Endothelial cell of umbilical vein (primary cell): Measurements from ENCODE around the gene TNFRSF14. TPM values are rescaled to one million over a fixed set of nuclear protein-coding genes. Genes with fewer than 3 reads are reported as not detected.

Experiments used
- BruUV-seq: library from RNA; stranded (reverse); fragments of 400-500 nt; replicated peaks from 2 replicates; lab custom pipeline; 2021; lab: Mats Ljungman, UMichigan
- CTCF ChIA-PET: fragments of 300-600, 350-600 bp; sonication (Branson Sonifier 250); formaldehyde crosslinking; loops from one replicate; lab custom pipeline; 2021; ENCODE audit warnings: antibody characterized with exemption, inconsistent platforms; lab: Charles Lee
- POLR2A ChIA-PET: fragments of 300-600, 350-600 bp; sonication (Branson Sonifier 250); formaldehyde crosslinking; loops from one replicate; lab custom pipeline; 2021; ENCODE audit warnings: antibody characterized with exemption, inconsistent platforms; lab: Charles Lee
- DNase-seq: peaks from one replicate; pipeline ENCODE4 v3.0.0-alpha.2; 2011; ENCODE audit warnings: low read depth, low spot score
- FAIRE-seq: peaks from 2 replicates; lab custom pipeline; 2011; peaks lifted over from hg19 to GRCh38; lab: Jason Lieb, UNC
- H2AFZ ChIP-seq: 2 replicates; pipeline ENCODE4 v1.6.0; 2012; ENCODE audit warnings: low read depth, low read length, control low read depth, inconsistent platforms
- H3K27ac ChIP-seq: 2 replicates; pipeline ENCODE4 v1.5.1; 2011; ENCODE audit warnings: low read depth, mild to moderate bottlenecking, control low read depth, low read length, moderate library complexity; ENCODE audit not compliant: insufficient read depth
- H3K27me3 ChIP-seq, 2 experiments: 2 replicates each; pipeline versions ENCODE4 v1.6.0 to v1.6.1; 2011; ENCODE audit warnings: low read length in 2 of 2, mixed read lengths in 1 of 2; ENCODE audit not compliant: control insufficient read depth in 2 of 2, insufficient read depth in 2 of 2
- H3K36me3 ChIP-seq, 2 experiments: 2 replicates in 1 of 2; 3 replicates in 1 of 2; pipeline ENCODE4 v1.5.1; 2011; ENCODE audit warnings: low read length in 2 of 2, mild to moderate bottlenecking in 1 of 2, moderate library complexity in 1 of 2; ENCODE audit not compliant: control insufficient read depth in 2 of 2, insufficient read depth in 2 of 2; ENCODE audit errors: extremely low read depth in 1 of 2
- H3K4me1 ChIP-seq: 3 replicates; pipeline ENCODE4 v1.5.1; 2011; ENCODE audit warnings: mild to moderate bottlenecking, low read length; ENCODE audit not compliant: control insufficient read depth, insufficient read depth; ENCODE audit errors: extremely low read depth
- H3K4me2 ChIP-seq: 2 replicates; pipeline ENCODE4 v1.6.1; 2011; ENCODE audit warnings: low read length, control low read depth, mixed read lengths; ENCODE audit not compliant: insufficient read depth
- H3K4me3 ChIP-seq, 3 experiments: fragments of 200-600 bp in 1 of 3; sonication (generic), shearing (Covaris generic) in 1 of 3; replicated peaks in 1 of 3; 2 replicates each; pipeline ENCODE4 v1.5.1; 2011 to 2016; ENCODE audit warnings: control low read depth in 3 of 3, low read length in 3 of 3, mild to moderate bottlenecking in 2 of 3, inconsistent platforms in 1 of 3, low read depth in 1 of 3, moderate library complexity in 1 of 3; ENCODE audit not compliant: insufficient read depth in 1 of 3
- H3K79me2 ChIP-seq: 2 replicates; pipeline ENCODE4 v1.6.0; 2012; ENCODE audit warnings: low read length, inconsistent platforms; ENCODE audit not compliant: control insufficient read depth, insufficient read depth
- H3K9ac ChIP-seq: replicated peaks from 2 replicates; pipeline ENCODE3; 2011; ENCODE audit warnings: low read length, control low read depth; ENCODE audit not compliant: insufficient read depth; ENCODE audit errors: extremely low read depth
- H3K9me1 ChIP-seq: replicated peaks from 3 replicates; pipeline ENCODE4 v1.6.0; 2011; ENCODE audit warnings: mild to moderate bottlenecking, low read length; ENCODE audit not compliant: control insufficient read depth, insufficient read depth; ENCODE audit errors: extremely low read depth
- H3K9me3 ChIP-seq: replicated peaks from 2 replicates; pipeline ENCODE4 v1.5.1; 2012; ENCODE audit warnings: low read length, inconsistent platforms; ENCODE audit not compliant: control insufficient read depth, insufficient read depth
- H4K20me1 ChIP-seq: replicated peaks from 2 replicates; pipeline ENCODE3; 2011; ENCODE audit warnings: mild to moderate bottlenecking, low read length; ENCODE audit not compliant: control insufficient read depth, insufficient read depth; ENCODE audit errors: extremely low read depth
- EZH2 ChIP-seq: IDR thresholded peaks from 2 replicates; pipeline ENCODE4 v1.6.1; 2012; ENCODE audit warnings: borderline replicate concordance, low read depth, mild to moderate bottlenecking, moderate library complexity, low read length, inconsistent platforms; ENCODE audit not compliant: severe bottlenecking
- FOS ChIP-seq: IDR thresholded peaks from 2 replicates; pipeline ENCODE4 v1.6.1; 2011; ENCODE audit warnings: mild to moderate bottlenecking, low read length, moderate library complexity, borderline replicate concordance; ENCODE audit not compliant: insufficient read depth
- GATA2 ChIP-seq: IDR thresholded peaks from 2 replicates; pipeline ENCODE4 v1.7.0; 2011; ENCODE audit warnings: low read depth, mild to moderate bottlenecking, moderate library complexity, mixed read lengths, low read length; ENCODE audit not compliant: insufficient read length, insufficient read depth
- JUN ChIP-seq: IDR thresholded peaks from 2 replicates; pipeline ENCODE4 v1.6.1; 2011; ENCODE audit warnings: borderline replicate concordance, low read depth; ENCODE audit not compliant: insufficient read length, insufficient read depth
- MYC ChIP-seq: IDR thresholded peaks from one replicate; pipeline ENCODE4 v1.6.1; 2011; ENCODE audit warnings: mild to moderate bottlenecking, low read depth, low read length
- POLR2A ChIP-seq: IDR thresholded peaks from 2 replicates; pipeline ENCODE4 v1.6.1; 2012; ENCODE audit warnings: low read depth, mild to moderate bottlenecking, control low read depth, low read length
- POLR2AphosphoS5 ChIP-seq: IDR thresholded peaks from 2 replicates; pipeline ENCODE4 v1.6.1; 2012; ENCODE audit warnings: low read depth, mild to moderate bottlenecking, control low read depth, low read length, moderate library complexity; ENCODE audit not compliant: insufficient read depth
- dilution Hi-C: fragments of 300-500 bp; cut with MboI; formaldehyde crosslinking; loops from one replicate; pipeline ENCODE4 v1.15.0; 2019; ENCODE audit warnings: low sequenced_read_pairs; ENCODE audit not compliant: extremely low pct_ligation_motif_present
- intact Hi-C: fragments of 100-400 bp; cut with micrococcal nuclease; formaldehyde crosslinking; loops from one replicate; pipeline ENCODE4 v1.10.0; 2022
- polyA plus RNA-seq, 4 experiments: library from polyadenylated mRNA; depleted of rRNA in 3 of 4; stranded (reverse) in 3 of 4; unstranded in 1 of 4; fragments of >200 nt; gene quantifications; 2 replicates each; pipeline versions ENCODE4 v1.2.1 to v1.2.3, GENCODE V29; 2011 to 2012; ENCODE audit warnings: missing spikeins in 1 of 4
- total RNA-seq: library from RNA; stranded (reverse); gene quantifications from 2 replicates; pipeline ENCODE4 v1.2.3, GENCODE V29; 2021
- TF ChIP-seq, protein P1 (sequence below), 2 donors: IDR thresholded peaks; 1 replicate in 1 of 2; 2 replicates in 1 of 2; pipeline ENCODE4 v1.5.1; 2011; ENCODE audit warnings: low read length in 2 of 2, mild to moderate bottlenecking in 2 of 2, moderate library complexity in 2 of 2, control low read depth in 1 of 2, inconsistent platforms in 1 of 2, low read depth in 1 of 2; ENCODE audit not compliant: insufficient read depth in 1 of 2; ENCODE audit errors: extremely low read depth in 1 of 2
- TF ChIP-seq, protein P2 (sequence below): IDR thresholded peaks from 2 replicates; pipeline ENCODE4 v1.6.1; 2011; ENCODE audit not compliant: insufficient read depth, insufficient read length

TNFRSF14 gene
- total and polyA plus RNA-seq, 2 donors (not counting 3 experiments of a cell fraction or from before 2014, with no cell fraction given), result 40.9 to 49.4 TPM

DNA sequence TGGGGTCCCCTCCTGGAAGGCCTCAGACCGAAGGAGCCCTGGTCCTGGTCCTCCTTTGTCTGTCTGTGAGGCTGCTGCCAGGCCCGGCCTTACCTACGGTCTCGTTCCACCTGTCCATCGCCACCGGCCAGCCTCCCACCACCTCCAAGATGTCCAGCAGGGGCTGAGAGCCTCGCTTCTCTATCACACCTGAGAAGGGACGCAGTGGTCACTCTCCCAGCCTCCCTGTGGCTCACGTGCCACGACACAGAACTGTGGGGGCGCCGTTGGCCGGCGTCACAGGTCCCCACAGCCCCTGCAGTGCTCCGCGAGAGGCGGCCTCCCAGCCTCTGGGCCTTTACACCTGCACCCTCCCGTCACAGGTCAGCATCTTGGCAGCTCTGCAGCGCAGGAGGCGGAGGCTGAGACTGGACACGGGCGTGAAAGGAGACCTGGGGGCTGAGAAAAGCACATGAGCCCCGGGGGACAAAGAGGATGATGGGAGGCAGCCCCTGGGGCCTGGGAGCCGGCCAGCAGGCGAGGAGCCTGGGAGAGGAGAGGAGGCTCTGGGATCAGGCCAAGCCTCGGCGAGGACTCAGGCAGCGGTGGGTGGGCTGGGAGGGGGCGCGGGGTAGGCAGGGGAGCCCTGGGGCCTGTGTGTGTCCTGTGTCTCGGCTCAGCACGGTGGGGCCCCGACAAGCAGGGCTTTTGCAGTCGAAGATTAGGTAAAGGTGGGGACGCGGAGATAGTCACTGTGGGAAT lies 50.9 kb downstream of the TNFRSF14 start:
- DNase-seq (no peak), FAIRE-seq (no peak)
- Histone ChIP-seq H3K9me3 (no peaks in the 10 kb centered on the region), H3K36me3 (no peaks in the 10 kb centered on the region), H3K4me3 (no peak overlapping the region), H3K27ac (no peak overlapping the region), H3K9me1 (no peaks in the 10 kb centered on the region), H3K79me2 (no peaks in the 10 kb centered on the region), H3K4me1 (no peaks in the 10 kb centered on the region), H3K27me3 (no peaks in the 10 kb centered on the region), H2AFZ (no peak overlapping the region), H3K9ac (no peak overlapping the region), H4K20me1 (no peaks in the 10 kb centered on the region), H3K4me2 (no peak overlapping the region)
- ChIA-PET CTCF (no interaction called here), POLR2A (no interaction called here)
- intact Hi-C loops (no loop called here), dilution Hi-C loops (no loop called here)
- TF ChIP-seq, protein P1, sequence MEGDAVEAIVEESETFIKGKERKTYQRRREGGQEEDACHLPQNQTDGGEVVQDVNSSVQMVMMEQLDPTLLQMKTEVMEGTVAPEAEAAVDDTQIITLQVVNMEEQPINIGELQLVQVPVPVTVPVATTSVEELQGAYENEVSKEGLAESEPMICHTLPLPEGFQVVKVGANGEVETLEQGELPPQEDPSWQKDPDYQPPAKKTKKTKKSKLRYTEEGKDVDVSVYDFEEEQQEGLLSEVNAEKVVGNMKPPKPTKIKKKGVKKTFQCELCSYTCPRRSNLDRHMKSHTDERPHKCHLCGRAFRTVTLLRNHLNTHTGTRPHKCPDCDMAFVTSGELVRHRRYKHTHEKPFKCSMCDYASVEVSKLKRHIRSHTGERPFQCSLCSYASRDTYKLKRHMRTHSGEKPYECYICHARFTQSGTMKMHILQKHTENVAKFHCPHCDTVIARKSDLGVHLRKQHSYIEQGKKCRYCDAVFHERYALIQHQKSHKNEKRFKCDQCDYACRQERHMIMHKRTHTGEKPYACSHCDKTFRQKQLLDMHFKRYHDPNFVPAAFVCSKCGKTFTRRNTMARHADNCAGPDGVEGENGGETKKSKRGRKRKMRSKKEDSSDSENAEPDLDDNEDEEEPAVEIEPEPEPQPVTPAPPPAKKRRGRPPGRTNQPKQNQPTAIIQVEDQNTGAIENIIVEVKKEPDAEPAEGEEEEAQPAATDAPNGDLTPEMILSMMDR (IDR thresholded peaks at IDR 0.05; ENCODE audit: extremely low read depth in 1 of 2, insufficient read depth in 1 of 2, low read depth in 1 of 2, low read length in 2 of 2), result no peak
- TF ChIP-seq EZH2 (no peak), GATA2 (no peak), FOS (no peak), POLR2A (no peak), MYC (no peak), POLR2AphosphoS5 (no peak), JUN (no peak)
- TF ChIP-seq, protein P2, sequence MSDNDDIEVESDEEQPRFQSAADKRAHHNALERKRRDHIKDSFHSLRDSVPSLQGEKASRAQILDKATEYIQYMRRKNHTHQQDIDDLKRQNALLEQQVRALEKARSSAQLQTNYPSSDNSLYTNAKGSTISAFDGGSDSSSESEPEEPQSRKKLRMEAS, result no peak
- no TSS peak for BruUV-seq
